ENCODE measurements around the gene NPFF. TPM values are rescaled to one million over a fixed set of nuclear protein-coding genes. Genes with fewer than 3 reads are reported as not detected.

The NPFF gene
- total RNA-seq, 4 donors from 2014 or later: not detected

DNA sequence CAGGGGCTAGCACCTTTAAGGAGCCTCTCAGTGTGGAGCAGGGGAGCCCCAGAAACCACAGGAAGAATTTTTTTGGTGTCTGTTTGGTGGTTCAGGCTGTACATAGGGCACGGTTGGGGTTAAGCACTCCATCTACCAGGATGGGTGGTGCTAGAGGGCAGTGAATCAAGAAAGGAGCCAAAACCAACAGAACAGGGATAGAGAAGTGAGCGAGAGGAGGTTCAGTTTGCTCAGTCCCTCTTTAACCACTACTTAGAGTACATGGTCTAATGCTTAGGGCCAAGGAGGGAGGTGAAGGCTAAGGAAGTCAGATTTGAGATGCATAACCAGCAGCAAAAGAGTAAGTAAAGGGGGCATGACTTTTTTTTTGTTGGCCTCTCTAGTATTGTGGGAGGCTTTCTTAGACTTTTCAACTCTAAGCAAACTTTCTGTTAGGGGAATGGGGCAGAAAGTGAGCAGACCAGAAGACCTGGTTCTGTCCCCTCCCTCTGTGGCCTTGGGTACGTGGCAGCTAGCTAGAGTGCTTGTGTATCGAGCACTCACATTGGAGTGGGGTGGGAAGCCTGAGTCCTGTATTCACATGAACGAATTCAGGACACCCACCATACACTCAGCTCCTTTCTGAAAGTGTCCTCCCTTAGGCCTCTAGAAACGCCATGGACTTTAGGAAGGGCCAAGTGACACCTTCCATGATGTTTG, 6.6 kb upstream of the NPFF start:
- TF ChIP-seq CTCF (IDR thresholded peaks at IDR 0.05): no peak
- DNase-seq (ENCODE audit: low spot score) (no peak), ATAC-seq (ENCODE audit: low FRiP score) (no peak)

GRCh38 chr12:53510181-53510812, 3.0 kb upstream of the NPFF start:
- TF ChIP-seq CTCF (IDR thresholded peaks at IDR 0.05): no peak
- DNase-seq (ENCODE audit: low spot score) (no peak), ATAC-seq (ENCODE audit: low FRiP score) (no peak)

GRCh38 chr12:53508534-53509170, 1.4 kb upstream of the NPFF start:
- peak in 2 of 3 donors; percentile 55 to 78 for TF ChIP-seq CTCF (IDR thresholded peaks at IDR 0.05)
- DNase-seq (ENCODE audit: low spot score) (peak; percentile 83), ATAC-seq (ENCODE audit: low FRiP score) (peak; percentile 86)

DNA sequence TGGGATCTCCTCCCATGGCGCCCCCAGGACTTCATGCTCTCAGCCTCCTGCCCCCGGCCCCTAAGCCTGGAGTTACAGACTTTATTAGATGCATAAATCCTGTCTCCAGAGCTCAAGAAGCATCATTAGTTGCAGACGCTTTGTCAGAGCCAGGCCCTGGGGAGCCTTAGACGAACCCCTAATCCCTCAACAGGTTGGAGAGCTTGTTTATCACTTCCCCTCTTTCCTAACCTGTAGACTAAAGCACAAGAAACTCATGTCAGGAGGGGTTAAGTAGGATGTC, 260 bp upstream of the NPFF start:
- no peak for ATAC-seq (ENCODE audit: low FRiP score)
- TF ChIP-seq CTCF (IDR thresholded peaks at IDR 0.05): no peak
- DNase-seq (ENCODE audit: low spot score): no peak

DNA sequence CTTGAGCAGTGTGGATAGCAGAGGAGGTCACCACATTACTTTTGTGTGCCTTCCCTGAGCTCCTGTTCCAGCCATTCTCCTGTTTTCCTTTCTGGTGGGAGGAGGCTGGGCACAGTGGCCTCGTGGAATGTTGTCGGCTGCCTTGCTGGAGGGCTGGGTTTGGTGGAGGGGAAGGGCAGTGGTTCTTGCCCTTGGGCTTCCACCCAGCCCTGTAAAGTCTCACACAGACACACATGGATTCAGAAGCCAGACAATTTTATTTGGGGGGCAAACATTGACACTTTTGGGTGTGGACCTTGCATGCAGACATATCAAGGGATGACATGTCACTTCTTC, 866 bp downstream of the NPFF start:
- TF ChIP-seq CTCF (IDR thresholded peaks at IDR 0.05): no peak
- ATAC-seq (ENCODE audit: low FRiP score): no peak

GRCh38 chr12:53505555-53506449, 1.5 kb downstream of the NPFF start:
- no peak for TF ChIP-seq CTCF (IDR thresholded peaks at IDR 0.05)
- DNase-seq (ENCODE audit: low spot score) (no peak), ATAC-seq (ENCODE audit: low FRiP score) (no peak)

More for the DNA sequence above, 866 bp downstream of the NPFF start:
- no peak for DNase-seq (ENCODE audit: low spot score)
